Aorta (tissue), 5 donors: ENCODE measurements around the gene SEMA3D. TPM values are rescaled to one million over a fixed set of nuclear protein-coding genes. Genes with fewer than 3 reads are reported as not detected.

Experiments
- ATAC-seq: fragments of 200-7000 bp; cut with Tn5 transposase; one replicate; pipeline ENCODE4 v1.9.1; 2022; ENCODE audit warnings: moderate library complexity; ENCODE audit not compliant: low FRiP score
- DNase-seq, 2 donors: peaks; one replicate each; pipeline ENCODE4 v3.0.0-alpha.2; 2020
- H3K27ac ChIP-seq, 2 donors: one replicate each; pipeline ENCODE4 v1.5.1; 2013; ENCODE audit warnings: low read length in 2 of 2, mild to moderate bottlenecking in 2 of 2, moderate library complexity in 2 of 2, control low read depth in 1 of 2, inconsistent platforms in 1 of 2, low read depth in 1 of 2
- H3K27me3 ChIP-seq, 2 donors: one replicate each; pipeline ENCODE4 v1.6.1; 2013; ENCODE audit warnings: control low read depth in 1 of 2, low read length in 1 of 2, mild to moderate bottlenecking in 1 of 2, moderate library complexity in 1 of 2; ENCODE audit not compliant: insufficient read depth in 2 of 2, control insufficient read depth in 1 of 2
- H3K36me3 ChIP-seq, 2 donors: one replicate each; pipeline ENCODE4 v1.6.1; 2013; ENCODE audit warnings: control low read depth in 1 of 2, low read length in 1 of 2, mild to moderate bottlenecking in 1 of 2; ENCODE audit not compliant: insufficient read depth in 2 of 2, control insufficient read depth in 1 of 2
- H3K4me1 ChIP-seq, 2 donors: one replicate each; pipeline ENCODE4 v1.6.1; 2013; ENCODE audit warnings: low read length in 2 of 2, control low read depth in 1 of 2, mild to moderate bottlenecking in 1 of 2, moderate library complexity in 1 of 2; ENCODE audit not compliant: insufficient read depth in 2 of 2, control insufficient read depth in 1 of 2
- H3K4me3 ChIP-seq, 2 donors: one replicate each; pipeline ENCODE4 v1.5.1; 2013; ENCODE audit warnings: low read length in 2 of 2, control low read depth in 1 of 2, mild to moderate bottlenecking in 1 of 2
- H3K9me3 ChIP-seq: one replicate; pipeline ENCODE4 v1.6.1; 2013; ENCODE audit warnings: mild to moderate bottlenecking, low read length; ENCODE audit not compliant: control insufficient read depth
- WGBS, 2 donors: extraction: QIAGEN DNeasy Blood & Tissue Kit; methylation state at CpG; one replicate each; pipeline ENCODE4 v1.1.7; 2013; 5-methylcytosine and 5-hydroxymethylcytosine counted together
- intact Hi-C, 2 donors: fragments of 100-400 bp; cut with DNase I; formaldehyde crosslinking; loops; one replicate each; pipeline versions ENCODE4 v1.14.2 to v1.15.0; 2022
- polyA plus RNA-seq, 2 donors: library from polyadenylated mRNA; stranded (reverse); fragments of 200-250 nt; gene quantifications; one replicate each; pipeline ENCODE4 v1.2.3, GENCODE V29; 2013
- total RNA-seq, 2 donors: library from RNA; stranded (reverse); fragmentation: NEBNext Ultra II Directional; extraction: Animal tissue kit (Norgen Biotek cat#: 25700); gene quantifications; one replicate each; pipeline ENCODE4 v1.2.1, GENCODE V29; 2021
- donor health status: healthy with polysubstance abuse.
- donor health status: Bipolar disorder and iron deficiency.
- donor health status: DM: no; HTN: no; CAD: no.
- donor health status: DM: no; HTN: no; CAD: no.
- donor health status: DM: yes; HTN: yes; CAD: no.

Gene SEMA3D
- total and polyA plus RNA-seq, 4 donors: 3.5 to 50.7 (median 20.0) TPM

GRCh38 chr7:85094046-85094725 lies 92.7 kb downstream of the SEMA3D start:
- Histone ChIP-seq H3K36me3 (no peaks in the 10 kb centered on the region), H3K4me1 (peaks cover 0 to 3% of the 10 kb centered on the region in 2 donors), H3K9me3 (no peaks in the 10 kb centered on the region), H3K27me3 (no peaks in the 10 kb centered on the region), H3K4me3 (no peak overlapping the region), H3K27ac (peak overlapping the region in 1 of 2 donors; percentile 81)
- intact Hi-C loops: loop anchor here in 1 of 2 donors (5.0 kb wide), 1 partner anchor 93 kb away; the partner anchor contains the start of gene SEMA3D
- DNase-seq: peak in 1 of 2 donors; percentile 46
- 0 to 8% methylated on average over 3 of the region's 3 CpGs for WGBS, 2 donors
- peak; percentile 90 for ATAC-seq

GRCh38 chr7:85091565-85091928 lies 95.3 kb downstream of the SEMA3D start:
- Histone ChIP-seq H3K27ac (no peak overlapping the region), H3K36me3 (no peaks in the 10 kb centered on the region), H3K27me3 (no peaks in the 10 kb centered on the region), H3K4me3 (no peak overlapping the region), H3K4me1 (no peaks in the 10 kb centered on the region), H3K9me3 (no peaks in the 10 kb centered on the region)
- WGBS, 2 donors: 87% methylated on average over 4 of the region's 4 CpGs
- ATAC-seq (no peak), DNase-seq (no peak)
- intact Hi-C loops: loop anchor here in 1 of 2 donors (5.0 kb wide), 1 partner anchor 96 kb away; the partner anchor contains the start of gene SEMA3D

GRCh38 chr7:85090919-85091564 lies 95.8 kb downstream of the SEMA3D start:
- Histone ChIP-seq H3K27me3 (no peaks in the 10 kb centered on the region), H3K4me1 (no peaks in the 10 kb centered on the region), H3K4me3 (no peak overlapping the region), H3K36me3 (no peaks in the 10 kb centered on the region), H3K27ac (no peak overlapping the region), H3K9me3 (no peaks in the 10 kb centered on the region)
- WGBS, 2 donors: 74 to 78% methylated on average over 3 of the region's 3 CpGs
- ATAC-seq (no peak), DNase-seq (no peak)
- intact Hi-C loops: loop anchor here in 1 of 2 donors (5.0 kb wide), 1 partner anchor 96 kb away; the partner anchor contains the start of gene SEMA3D

GRCh38 chr7:85090143-85090542 lies 96.7 kb downstream of the SEMA3D start:
- no peaks in the 10 kb centered on the region for H3K36me3 ChIP-seq
- no peaks in the 10 kb centered on the region for H3K9me3 ChIP-seq
- intact Hi-C loops: loop anchor here in 1 of 2 donors (5.0 kb wide), 1 partner anchor 97 kb away; the partner anchor contains the start of gene SEMA3D
- ATAC-seq (no peak), DNase-seq (no peak)
- WGBS, 2 donors: 64 to 72% methylated on average over 6 of the region's 6 CpGs
- no peak overlapping the region for H3K4me3 ChIP-seq
- no peaks in the 10 kb centered on the region for H3K27me3 ChIP-seq
- H3K4me1 ChIP-seq: no peaks in the 10 kb centered on the region
- H3K27ac ChIP-seq: no peak overlapping the region

- H3K36me3 ChIP-seq: no peaks in the 10 kb centered on the region
- H3K27me3 ChIP-seq: no peaks in the 10 kb centered on the region
- intact Hi-C loops: no loop called here
- ATAC-seq: no peak
- DNase-seq: no peak
- 74 to 91% methylated on average over 1 of the region's 1 CpG for WGBS, 2 donors
- no peaks in the 10 kb centered on the region for H3K4me1 ChIP-seq
- no peak overlapping the region for H3K27ac ChIP-seq
- H3K9me3 ChIP-seq: no peaks in the 10 kb centered on the region
- H3K4me3 ChIP-seq: no peak overlapping the region
Measured at GRCh38 chr7:85081846-85082245, 105.0 kb downstream of the SEMA3D start.

GRCh38 chr7:85081392-85081791 lies 105.5 kb downstream of the SEMA3D start:
- ATAC-seq: no peak
- H3K4me1 ChIP-seq: no peaks in the 10 kb centered on the region
- intact Hi-C loops: no loop called here
- DNase-seq: no peak
- no peaks in the 10 kb centered on the region for H3K36me3 ChIP-seq
- H3K9me3 ChIP-seq: no peaks in the 10 kb centered on the region
- no peak overlapping the region for H3K4me3 ChIP-seq
- H3K27me3 ChIP-seq: no peaks in the 10 kb centered on the region
- 12 to 13% methylated on average over 1 of the region's 1 CpG for WGBS, 2 donors
- no peak overlapping the region for H3K27ac ChIP-seq

GRCh38 chr7:85079434-85079833 lies 107.4 kb downstream of the SEMA3D start:
- intact Hi-C loops: no loop called here
- H3K4me3 ChIP-seq: no peak overlapping the region
- 97 to 98% methylated on average over 1 of the region's 1 CpG for WGBS, 2 donors
- H3K36me3 ChIP-seq: no peaks in the 10 kb centered on the region
- ATAC-seq (no peak), DNase-seq (no peak)
- H3K27ac ChIP-seq: no peak overlapping the region
- no peaks in the 10 kb centered on the region for H3K4me1 ChIP-seq
- H3K27me3 ChIP-seq: no peaks in the 10 kb centered on the region
- H3K9me3 ChIP-seq: no peaks in the 10 kb centered on the region

- no peak overlapping the region for H3K4me3 ChIP-seq
- no peaks in the 10 kb centered on the region for H3K9me3 ChIP-seq
- no peaks in the 10 kb centered on the region for H3K36me3 ChIP-seq
- intact Hi-C loops: no loop called here
- no peak overlapping the region for H3K27ac ChIP-seq
- ATAC-seq (no peak), DNase-seq (no peak)
- H3K27me3 ChIP-seq: no peaks in the 10 kb centered on the region
- H3K4me1 ChIP-seq: no peaks in the 10 kb centered on the region
- WGBS, 2 donors: 69 to 74% methylated on average over 3 of the region's 3 CpGs
Measured at GRCh38 chr7:85078181-85078580, 108.7 kb downstream of the SEMA3D start.

GRCh38 chr7:85075864-85076263 lies 111.0 kb downstream of the SEMA3D start:
- ATAC-seq (no peak), DNase-seq (no peak)
- no peak overlapping the region for H3K4me3 ChIP-seq
- no peak overlapping the region for H3K27ac ChIP-seq
- WGBS, 2 donors: 93 to 99% methylated on average over 2 of the region's 2 CpGs
- H3K4me1 ChIP-seq: no peaks in the 10 kb centered on the region
- H3K9me3 ChIP-seq: no peaks in the 10 kb centered on the region
- H3K27me3 ChIP-seq: no peaks in the 10 kb centered on the region
- intact Hi-C loops: no loop called here
- no peaks in the 10 kb centered on the region for H3K36me3 ChIP-seq
